HepG2 (cell line): ENCODE measurements around the gene PBX4. TPM values are rescaled to one million over a fixed set of nuclear protein-coding genes. Genes with fewer than 3 reads are reported as not detected.
A peak's percentile ranks its signal among the peaks of the same experiment; 100 is the strongest.

ENCODE experiments used
- E2F2 ChIP-seq: sonication (generic); formaldehyde crosslinking; IDR thresholded peaks from 2 replicates; pipeline ENCODE4 v1.4.0; 2020; ENCODE audit warnings: missing genetic modification reagents, borderline replicate concordance
- FOXP4 ChIP-seq: sonication (generic); formaldehyde crosslinking; IDR thresholded peaks from 2 replicates; pipeline ENCODE4 v1.4.0; 2020; ENCODE audit warnings: missing genetic modification reagents
- KDM5B ChIP-seq: sonication (generic); formaldehyde crosslinking; IDR thresholded peaks from 2 replicates; pipeline ENCODE4 v1.4.0; 2020; ENCODE audit warnings: missing genetic modification reagents, mild to moderate bottlenecking, borderline replicate concordance
- MZF1 ChIP-seq: sonication (generic); formaldehyde crosslinking; IDR thresholded peaks from 2 replicates; pipeline ENCODE4 v1.8.1; 2023; ENCODE audit warnings: mild to moderate bottlenecking, missing genetic modification reagents, borderline replicate concordance
- NFIC ChIP-seq: IDR thresholded peaks from 2 replicates; pipeline ENCODE4 v1.6.1; 2012; ENCODE audit warnings: mild to moderate bottlenecking, low read length, inconsistent platforms
- NKX3-1 ChIP-seq: sonication (generic); formaldehyde crosslinking; IDR thresholded peaks from 2 replicates; pipeline ENCODE4 v1.5.0; 2020; ENCODE audit warnings: missing genetic modification reagents
- SIN3A ChIP-seq: IDR thresholded peaks from 2 replicates; pipeline ENCODE4 v1.6.1; 2011; ENCODE audit warnings: low read depth, mild to moderate bottlenecking, control low read depth, low read length, borderline replicate concordance
- TERF1 ChIP-seq: sonication (generic); formaldehyde crosslinking; IDR thresholded peaks from 2 replicates; pipeline ENCODE4 v1.8.0; 2022; ENCODE audit warnings: mild to moderate bottlenecking, missing genetic modification reagents, moderate library complexity
- ZNF20 ChIP-seq: sonication (generic); formaldehyde crosslinking; IDR thresholded peaks from 2 replicates; pipeline ENCODE4 v1.4.0; 2020; ENCODE audit warnings: mild to moderate bottlenecking, moderate library complexity, missing genetic modification reagents
- polyA plus RNA-seq, 8 experiments: library from polyadenylated mRNA; depleted of rRNA in 3 of 8; stranded (reverse) in 7 of 8; unstranded in 1 of 8; fragments of >200 nt; fragmentation: Illumina TruSeq in 4 of 8; extraction: Trizol in 4 of 8; gene quantifications; 2 replicates each; pipeline versions ENCODE4 v1.2.1 to v1.2.3, GENCODE V29; 2011 to 2016; ENCODE audit warnings: low read depth in 4 of 8, missing spikeins in 1 of 8, mixed read lengths in 1 of 8; ENCODE audit not compliant: insufficient read depth in 1 of 8
- total RNA-seq, 5 experiments: library from RNA; depleted of rRNA; stranded (reverse); fragments of >200 nt; fragmentation: Illumina TruSeq; extraction: Trizol; gene quantifications; 2 replicates each; pipeline ENCODE4 v1.2.3, GENCODE V29; 2016; ENCODE audit warnings: low read depth in 1 of 5
- TF ChIP-seq, protein P1 (sequence below): sonication (generic); formaldehyde crosslinking; IDR thresholded peaks from one replicate; pipeline ENCODE4 v1.5.1; 2020; ENCODE audit warnings: mild to moderate bottlenecking, missing genetic modification reagents; ENCODE audit errors: not compliant biosample characterization
- TF ChIP-seq, protein P2 (sequence below): sonication (generic); formaldehyde crosslinking; IDR thresholded peaks from 2 replicates; pipeline ENCODE4 v1.5.1; 2020; ENCODE audit warnings: missing genetic modification reagents, mild to moderate bottlenecking, borderline replicate concordance

Gene PBX4
- total and polyA plus RNA-seq, 2 of the 13 experiments (the other 11 are each of a cell fraction or from before 2014, with no cell fraction given): not detected

- TF ChIP-seq, protein P1, sequence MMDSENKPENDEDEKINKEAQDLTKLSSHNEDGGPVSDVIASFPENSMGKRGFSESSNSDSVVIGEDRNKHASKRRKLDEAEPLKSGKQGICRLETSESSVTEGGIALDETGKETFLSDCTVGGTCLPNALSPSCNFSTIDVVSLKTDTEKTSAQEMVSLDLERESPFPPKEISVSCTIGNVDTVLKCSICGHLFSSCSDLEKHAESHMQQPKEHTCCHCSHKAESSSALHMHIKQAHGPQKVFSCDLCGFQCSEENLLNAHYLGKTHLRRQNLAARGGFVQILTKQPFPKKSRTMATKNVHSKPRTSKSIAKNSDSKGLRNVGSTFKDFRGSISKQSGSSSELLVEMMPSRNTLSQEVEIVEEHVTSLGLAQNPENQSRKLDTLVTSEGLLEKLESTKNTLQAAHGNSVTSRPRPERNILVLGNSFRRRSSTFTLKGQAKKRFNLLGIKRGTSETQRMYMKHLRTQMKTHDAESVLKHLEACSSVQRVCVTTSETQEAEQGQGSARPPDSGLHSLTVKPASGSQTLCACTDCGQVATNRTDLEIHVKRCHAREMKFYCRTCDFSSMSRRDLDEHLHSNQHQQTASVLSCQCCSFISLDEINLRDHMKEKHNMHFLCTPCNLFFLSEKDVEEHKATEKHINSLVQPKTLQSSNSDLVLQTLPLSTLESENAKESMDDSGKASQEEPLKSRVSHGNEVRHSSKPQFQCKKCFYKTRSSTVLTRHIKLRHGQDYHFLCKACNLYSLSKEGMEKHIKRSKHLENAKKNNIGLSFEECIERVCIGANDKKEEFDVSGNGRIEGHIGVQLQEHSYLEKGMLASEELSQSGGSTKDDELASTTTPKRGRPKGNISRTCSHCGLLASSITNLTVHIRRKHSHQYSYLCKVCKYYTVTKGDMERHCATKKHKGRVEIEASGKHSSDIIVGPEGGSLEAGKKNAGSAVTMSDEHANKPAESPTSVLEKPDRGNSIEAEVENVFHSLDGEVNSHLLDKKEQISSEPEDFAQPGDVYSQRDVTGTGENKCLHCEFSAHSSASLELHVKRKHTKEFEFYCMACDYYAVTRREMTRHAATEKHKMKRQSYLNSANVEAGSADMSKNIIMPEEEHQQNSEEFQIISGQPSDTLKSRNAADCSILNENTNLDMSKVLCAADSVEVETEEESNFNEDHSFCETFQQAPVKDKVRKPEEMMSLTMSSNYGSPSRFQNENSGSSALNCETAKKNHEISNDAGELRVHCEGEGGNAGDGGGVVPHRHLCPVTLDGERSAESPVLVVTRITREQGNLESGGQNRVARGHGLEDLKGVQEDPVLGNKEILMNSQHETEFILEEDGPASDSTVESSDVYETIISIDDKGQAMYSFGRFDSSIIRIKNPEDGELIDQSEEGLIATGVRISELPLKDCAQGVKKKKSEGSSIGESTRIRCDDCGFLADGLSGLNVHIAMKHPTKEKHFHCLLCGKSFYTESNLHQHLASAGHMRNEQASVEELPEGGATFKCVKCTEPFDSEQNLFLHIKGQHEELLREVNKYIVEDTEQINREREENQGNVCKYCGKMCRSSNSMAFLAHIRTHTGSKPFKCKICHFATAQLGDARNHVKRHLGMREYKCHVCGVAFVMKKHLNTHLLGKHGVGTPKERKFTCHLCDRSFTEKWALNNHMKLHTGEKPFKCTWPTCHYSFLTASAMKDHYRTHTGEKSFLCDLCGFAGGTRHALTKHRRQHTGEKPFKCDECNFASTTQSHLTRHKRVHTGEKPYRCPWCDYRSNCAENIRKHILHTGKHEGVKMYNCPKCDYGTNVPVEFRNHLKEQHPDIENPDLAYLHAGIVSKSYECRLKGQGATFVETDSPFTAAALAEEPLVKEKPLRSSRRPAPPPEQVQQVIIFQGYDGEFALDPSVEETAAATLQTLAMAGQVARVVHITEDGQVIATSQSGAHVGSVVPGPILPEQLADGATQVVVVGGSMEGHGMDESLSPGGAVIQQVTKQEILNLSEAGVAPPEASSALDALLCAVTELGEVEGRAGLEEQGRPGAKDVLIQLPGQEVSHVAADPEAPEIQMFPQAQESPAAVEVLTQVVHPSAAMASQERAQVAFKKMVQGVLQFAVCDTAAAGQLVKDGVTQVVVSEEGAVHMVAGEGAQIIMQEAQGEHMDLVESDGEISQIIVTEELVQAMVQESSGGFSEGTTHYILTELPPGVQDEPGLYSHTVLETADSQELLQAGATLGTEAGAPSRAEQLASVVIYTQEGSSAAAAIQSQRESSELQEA (CRISPR knock-in tag): peak; percentile 32
- TF ChIP-seq NFIC: no peak
- TF ChIP-seq E2F2 (CRISPR knock-in tag): 0 out of 2 replicates have a peak, but pooled peaks have one; percentile 38
- TF ChIP-seq FOXP4 (CRISPR knock-in tag): peak; percentile 26; the same call in 1 of the 2 replicates
- TF ChIP-seq TERF1: no peak
- TF ChIP-seq KDM5B (CRISPR knock-in tag): peak; percentile 39; the same call in 1 of the 2 replicates
- TF ChIP-seq NKX3-1 (CRISPR knock-in tag): no peak
- no peak for TF ChIP-seq MZF1 (CRISPR knock-in tag)
- TF ChIP-seq ZNF20 (CRISPR knock-in tag): no peak
- TF ChIP-seq, protein P2, sequence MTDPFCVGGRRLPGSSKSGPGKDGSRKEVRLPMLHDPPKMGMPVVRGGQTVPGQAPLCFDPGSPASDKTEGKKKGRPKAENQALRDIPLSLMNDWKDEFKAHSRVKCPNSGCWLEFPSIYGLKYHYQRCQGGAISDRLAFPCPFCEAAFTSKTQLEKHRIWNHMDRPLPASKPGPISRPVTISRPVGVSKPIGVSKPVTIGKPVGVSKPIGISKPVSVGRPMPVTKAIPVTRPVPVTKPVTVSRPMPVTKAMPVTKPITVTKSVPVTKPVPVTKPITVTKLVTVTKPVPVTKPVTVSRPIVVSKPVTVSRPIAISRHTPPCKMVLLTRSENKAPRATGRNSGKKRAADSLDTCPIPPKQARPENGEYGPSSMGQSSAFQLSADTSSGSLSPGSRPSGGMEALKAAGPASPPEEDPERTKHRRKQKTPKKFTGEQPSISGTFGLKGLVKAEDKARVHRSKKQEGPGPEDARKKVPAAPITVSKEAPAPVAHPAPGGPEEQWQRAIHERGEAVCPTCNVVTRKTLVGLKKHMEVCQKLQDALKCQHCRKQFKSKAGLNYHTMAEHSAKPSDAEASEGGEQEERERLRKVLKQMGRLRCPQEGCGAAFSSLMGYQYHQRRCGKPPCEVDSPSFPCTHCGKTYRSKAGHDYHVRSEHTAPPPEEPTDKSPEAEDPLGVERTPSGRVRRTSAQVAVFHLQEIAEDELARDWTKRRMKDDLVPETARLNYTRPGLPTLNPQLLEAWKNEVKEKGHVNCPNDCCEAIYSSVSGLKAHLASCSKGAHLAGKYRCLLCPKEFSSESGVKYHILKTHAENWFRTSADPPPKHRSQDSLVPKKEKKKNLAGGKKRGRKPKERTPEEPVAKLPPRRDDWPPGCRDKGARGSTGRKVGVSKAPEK (CRISPR knock-in tag): no peak
- peak; percentile 91 for TF ChIP-seq SIN3A
Measured at GRCh38 chr19:19515642-19516519, 102.6 kb downstream of the PBX4 start, which contains the start of gene NDUFA13 (continued).
